Keratinocyte (primary cell): Measurements from ENCODE around the gene ARRB1.

Experiments
- CTCF ChIP-seq, 3 experiments: IDR thresholded peaks in 1 of 3; conservative IDR thresholded peaks in 1 of 3; optimal IDR thresholded peaks in 1 of 3; 2 replicates in 2 of 3; 3 replicates in 1 of 3; pipeline versions ENCODE3 to v1.5.1; 2011; ENCODE audit warnings: low read length in 3 of 3, mild to moderate bottlenecking in 3 of 3, moderate library complexity in 2 of 3, control low read depth in 1 of 3, inconsistent platforms in 1 of 3; ENCODE audit not compliant: insufficient read depth in 2 of 3; ENCODE audit errors: extremely low read depth in 1 of 3
- EZH2 ChIP-seq: IDR thresholded peaks from one replicate; pipeline ENCODE4 v1.6.1; 2012; ENCODE audit warnings: inconsistent platforms, mild to moderate bottlenecking, low read length, moderate library complexity

- no peak for TF ChIP-seq CTCF (optimal IDR thresholded peaks at IDR 0.05 in 1 of 3, IDR thresholded peaks at IDR 0.05 in 1 of 3, conservative IDR thresholded peaks at IDR 0.05 in 1 of 3; ENCODE audit: extremely low read depth in 1 of 3, insufficient read depth in 2 of 3, low read length in 3 of 3)
- no peak for TF ChIP-seq EZH2
These were observed 77.8 kb downstream of the ARRB1 start for GRCh38 chr11:75273411-75274391.
